GM23248 (cell line): Measurements from ENCODE around the gene CEP152.

ENCODE experiments used
- EZH2 ChIP-seq: fragments of 200-600 bp; sonication (generic); IDR thresholded peaks from 2 replicates; pipeline ENCODE4 v1.6.1; 2018; ENCODE audit warnings: antibody characterized with exemption, mild to moderate bottlenecking; ENCODE audit not compliant: insufficient read depth, poor library complexity, severe bottlenecking
- EZH2phosphoT487 ChIP-seq: fragments of 200-600 bp; sonication (generic); IDR thresholded peaks from 2 replicates; pipeline ENCODE4 v1.6.1; 2018; ENCODE audit warnings: antibody characterized with exemption, moderate library complexity, mild to moderate bottlenecking, low read depth; ENCODE audit not compliant: insufficient read depth

DNA sequence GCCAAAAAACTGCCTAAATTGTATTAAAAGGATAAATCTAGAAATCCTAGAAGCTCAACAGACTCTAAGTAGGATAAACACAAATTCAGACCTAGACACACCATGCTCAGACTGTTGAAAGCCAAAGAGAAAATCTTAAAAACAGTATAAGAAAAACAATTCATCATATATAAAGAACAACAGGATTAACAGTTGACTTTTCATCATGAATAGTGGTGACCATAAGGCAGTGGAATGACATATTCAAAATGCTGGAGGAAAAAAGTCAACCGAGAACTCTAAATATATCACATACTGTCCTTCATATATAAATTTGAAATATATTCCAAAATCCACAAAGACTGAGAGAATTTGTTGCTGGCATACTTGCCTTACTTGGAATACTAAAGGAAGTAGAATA lies 77.3 kb downstream of the CEP152 start:
- TF ChIP-seq EZH2phosphoT487 (no peak), EZH2 (no peak)
